HG03520 (cell line): ENCODE measurements around the gene VWA8.
"Not testable (repeated sequence)": the region's sequence is repeated elsewhere in the genome, so short reads cannot be mapped to it uniquely, and the experiment has no call there.

Experiments used
- ATAC-seq: cut with Tn5 transposase; IDR thresholded peaks from one replicate; pipeline ENCODE4 v1.9.1; 2021; ENCODE audit warnings: mild to moderate bottlenecking, moderate library complexity; ENCODE audit not compliant: unreplicated experiment

Gene VWA8

GRCh38 chr13:41859565-41859964 is 101.3 kb downstream of the VWA8 start:
- ATAC-seq = no peak

- no peak for ATAC-seq
Measured at GRCh38 chr13:41858780-41859179, 102.1 kb downstream of the VWA8 start.

GRCh38 chr13:41854758-41855157 is 106.2 kb downstream of the VWA8 start:
- ATAC-seq = no peak

GRCh38 chr13:41851351-41851750 is 109.6 kb downstream of the VWA8 start:
- ATAC-seq = no peak

- ATAC-seq = no peak
Measured at GRCh38 chr13:41848435-41849255, 112.3 kb downstream of the VWA8 start.

- ATAC-seq = no peak
Measured at GRCh38 chr13:41847216-41847615, 113.7 kb downstream of the VWA8 start.

GRCh38 chr13:41842036-41842620 is 118.8 kb downstream of the VWA8 start:
- no peak for ATAC-seq

GRCh38 chr13:41837629-41838028 is 123.3 kb downstream of the VWA8 start:
- no peak for ATAC-seq

GRCh38 chr13:41835871-41836270 is 125.0 kb downstream of the VWA8 start:
- ATAC-seq = no peak

GRCh38 chr13:41834697-41835096 is 126.2 kb downstream of the VWA8 start:
- not testable (repeated sequence) for ATAC-seq

- ATAC-seq = no peak
Measured at GRCh38 chr13:41833831-41834230, 127.1 kb downstream of the VWA8 start.

GRCh38 chr13:41833201-41833600 is 127.7 kb downstream of the VWA8 start:
- no peak for ATAC-seq

GRCh38 chr13:41827507-41828213 is 133.2 kb downstream of the VWA8 start:
- ATAC-seq = no peak

- ATAC-seq = no peak
Measured at GRCh38 chr13:41825691-41826090, 135.2 kb downstream of the VWA8 start.

GRCh38 chr13:41823476-41823875 is 137.4 kb downstream of the VWA8 start:
- no peak for ATAC-seq

GRCh38 chr13:41822560-41822959 is 138.3 kb downstream of the VWA8 start:
- ATAC-seq = no peak

GRCh38 chr13:41821238-41821594 is 139.7 kb downstream of the VWA8 start:
- ATAC-seq = no peak

GRCh38 chr13:41820581-41821237 is 140.2 kb downstream of the VWA8 start:
- no peak for ATAC-seq

GRCh38 chr13:41816057-41816456 is 144.9 kb downstream of the VWA8 start:
- no peak for ATAC-seq

GRCh38 chr13:41813426-41813825 is 147.5 kb downstream of the VWA8 start:
- ATAC-seq = no peak

- peak; percentile 52 for ATAC-seq
Measured at GRCh38 chr13:41812851-41813250, 148.1 kb downstream of the VWA8 start.
